Endothelial cell of umbilical vein (primary cell): Measurements from ENCODE around the gene BTBD8. TPM values are rescaled to one million over a fixed set of nuclear protein-coding genes. Genes with fewer than 3 reads are reported as not detected.

Experiments used
- BruUV-seq: library from RNA; stranded (reverse); fragments of 400-500 nt; replicated peaks from 2 replicates; lab custom pipeline; 2021; lab: Mats Ljungman, UMichigan
- CTCF ChIA-PET: fragments of 300-600, 350-600 bp; sonication (Branson Sonifier 250); formaldehyde crosslinking; loops from one replicate; lab custom pipeline; 2021; ENCODE audit warnings: antibody characterized with exemption, inconsistent platforms; lab: Charles Lee
- POLR2A ChIA-PET: fragments of 300-600, 350-600 bp; sonication (Branson Sonifier 250); formaldehyde crosslinking; loops from one replicate; lab custom pipeline; 2021; ENCODE audit warnings: antibody characterized with exemption, inconsistent platforms; lab: Charles Lee
- DNase-seq: peaks from one replicate; pipeline ENCODE4 v3.0.0-alpha.2; 2011; ENCODE audit warnings: low read depth, low spot score
- FAIRE-seq: peaks from 2 replicates; lab custom pipeline; 2011; peaks lifted over from hg19 to GRCh38; lab: Jason Lieb, UNC
- H2AFZ ChIP-seq: 2 replicates; pipeline ENCODE4 v1.6.0; 2012; ENCODE audit warnings: low read depth, low read length, control low read depth, inconsistent platforms
- H3K27ac ChIP-seq: 2 replicates; pipeline ENCODE4 v1.5.1; 2011; ENCODE audit warnings: low read depth, mild to moderate bottlenecking, control low read depth, low read length, moderate library complexity; ENCODE audit not compliant: insufficient read depth
- H3K27me3 ChIP-seq, 2 experiments: 2 replicates each; pipeline versions ENCODE4 v1.6.0 to v1.6.1; 2011; ENCODE audit warnings: low read length in 2 of 2, mixed read lengths in 1 of 2; ENCODE audit not compliant: control insufficient read depth in 2 of 2, insufficient read depth in 2 of 2
- H3K36me3 ChIP-seq, 2 experiments: 2 replicates in 1 of 2; 3 replicates in 1 of 2; pipeline ENCODE4 v1.5.1; 2011; ENCODE audit warnings: low read length in 2 of 2, mild to moderate bottlenecking in 1 of 2, moderate library complexity in 1 of 2; ENCODE audit not compliant: control insufficient read depth in 2 of 2, insufficient read depth in 2 of 2; ENCODE audit errors: extremely low read depth in 1 of 2
- H3K4me1 ChIP-seq: 3 replicates; pipeline ENCODE4 v1.5.1; 2011; ENCODE audit warnings: mild to moderate bottlenecking, low read length; ENCODE audit not compliant: control insufficient read depth, insufficient read depth; ENCODE audit errors: extremely low read depth
- H3K4me2 ChIP-seq: 2 replicates; pipeline ENCODE4 v1.6.1; 2011; ENCODE audit warnings: low read length, control low read depth, mixed read lengths; ENCODE audit not compliant: insufficient read depth
- H3K4me3 ChIP-seq, 3 experiments: fragments of 200-600 bp in 1 of 3; sonication (generic), shearing (Covaris generic) in 1 of 3; replicated peaks in 1 of 3; 2 replicates each; pipeline ENCODE4 v1.5.1; 2011 to 2016; ENCODE audit warnings: control low read depth in 3 of 3, low read length in 3 of 3, mild to moderate bottlenecking in 2 of 3, inconsistent platforms in 1 of 3, low read depth in 1 of 3, moderate library complexity in 1 of 3; ENCODE audit not compliant: insufficient read depth in 1 of 3
- H3K79me2 ChIP-seq: 2 replicates; pipeline ENCODE4 v1.6.0; 2012; ENCODE audit warnings: low read length, inconsistent platforms; ENCODE audit not compliant: control insufficient read depth, insufficient read depth
- H3K9ac ChIP-seq: replicated peaks from 2 replicates; pipeline ENCODE3; 2011; ENCODE audit warnings: low read length, control low read depth; ENCODE audit not compliant: insufficient read depth; ENCODE audit errors: extremely low read depth
- H3K9me1 ChIP-seq: replicated peaks from 3 replicates; pipeline ENCODE4 v1.6.0; 2011; ENCODE audit warnings: mild to moderate bottlenecking, low read length; ENCODE audit not compliant: control insufficient read depth, insufficient read depth; ENCODE audit errors: extremely low read depth
- H3K9me3 ChIP-seq: replicated peaks from 2 replicates; pipeline ENCODE4 v1.5.1; 2012; ENCODE audit warnings: low read length, inconsistent platforms; ENCODE audit not compliant: control insufficient read depth, insufficient read depth
- H4K20me1 ChIP-seq: replicated peaks from 2 replicates; pipeline ENCODE3; 2011; ENCODE audit warnings: mild to moderate bottlenecking, low read length; ENCODE audit not compliant: control insufficient read depth, insufficient read depth; ENCODE audit errors: extremely low read depth
- CTCF ChIP-seq, 2 donors: IDR thresholded peaks; 1 replicate in 1 of 2; 2 replicates in 1 of 2; pipeline ENCODE4 v1.5.1; 2011; ENCODE audit warnings: low read length in 2 of 2, mild to moderate bottlenecking in 2 of 2, moderate library complexity in 2 of 2, control low read depth in 1 of 2, inconsistent platforms in 1 of 2, low read depth in 1 of 2; ENCODE audit not compliant: insufficient read depth in 1 of 2; ENCODE audit errors: extremely low read depth in 1 of 2
- EZH2 ChIP-seq: IDR thresholded peaks from 2 replicates; pipeline ENCODE4 v1.6.1; 2012; ENCODE audit warnings: borderline replicate concordance, low read depth, mild to moderate bottlenecking, moderate library complexity, low read length, inconsistent platforms; ENCODE audit not compliant: severe bottlenecking
- FOS ChIP-seq: IDR thresholded peaks from 2 replicates; pipeline ENCODE4 v1.6.1; 2011; ENCODE audit warnings: mild to moderate bottlenecking, low read length, moderate library complexity, borderline replicate concordance; ENCODE audit not compliant: insufficient read depth
- GATA2 ChIP-seq: IDR thresholded peaks from 2 replicates; pipeline ENCODE4 v1.7.0; 2011; ENCODE audit warnings: low read depth, mild to moderate bottlenecking, moderate library complexity, mixed read lengths, low read length; ENCODE audit not compliant: insufficient read length, insufficient read depth
- JUN ChIP-seq: IDR thresholded peaks from 2 replicates; pipeline ENCODE4 v1.6.1; 2011; ENCODE audit warnings: borderline replicate concordance, low read depth; ENCODE audit not compliant: insufficient read length, insufficient read depth
- POLR2AphosphoS5 ChIP-seq: IDR thresholded peaks from 2 replicates; pipeline ENCODE4 v1.6.1; 2012; ENCODE audit warnings: low read depth, mild to moderate bottlenecking, control low read depth, low read length, moderate library complexity; ENCODE audit not compliant: insufficient read depth
- dilution Hi-C: fragments of 300-500 bp; cut with MboI; formaldehyde crosslinking; loops from one replicate; pipeline ENCODE4 v1.15.0; 2019; ENCODE audit warnings: low sequenced_read_pairs; ENCODE audit not compliant: extremely low pct_ligation_motif_present
- intact Hi-C: fragments of 100-400 bp; cut with micrococcal nuclease; formaldehyde crosslinking; loops from one replicate; pipeline ENCODE4 v1.10.0; 2022
- polyA plus RNA-seq, 4 experiments: library from polyadenylated mRNA; depleted of rRNA in 3 of 4; stranded (reverse) in 3 of 4; unstranded in 1 of 4; fragments of >200 nt; gene quantifications; 2 replicates each; pipeline versions ENCODE4 v1.2.1 to v1.2.3, GENCODE V29; 2011 to 2012; ENCODE audit warnings: missing spikeins in 1 of 4
- total RNA-seq: library from RNA; stranded (reverse); gene quantifications from 2 replicates; pipeline ENCODE4 v1.2.3, GENCODE V29; 2021
- TF ChIP-seq, protein P1 (sequence below): IDR thresholded peaks from 2 replicates; pipeline ENCODE4 v1.6.1; 2011; ENCODE audit not compliant: insufficient read depth, insufficient read length

BTBD8 gene
- total and polyA plus RNA-seq, 2 donors (not counting 3 experiments of a cell fraction or from before 2014, with no cell fraction given), result 0.36 to 1.7 TPM

- intact Hi-C loops, result no loop called here
- H3K4me1 ChIP-seq, result no peaks in the 10 kb centered on the region
- no peak overlapping the region for H2AFZ ChIP-seq
- DNase-seq (no peak), FAIRE-seq (no peak)
- no TSS peak for BruUV-seq
- H3K36me3 ChIP-seq, result no peaks in the 10 kb centered on the region
- H3K4me3 ChIP-seq, result no peak overlapping the region
- no peak for TF ChIP-seq CTCF (IDR thresholded peaks at IDR 0.05; ENCODE audit: extremely low read depth in 1 of 2, insufficient read depth in 1 of 2, low read depth in 1 of 2, low read length in 2 of 2)
- TF ChIP-seq JUN, result no peak
- no peak for TF ChIP-seq POLR2AphosphoS5
- no peak for TF ChIP-seq EZH2
- no peak for TF ChIP-seq GATA2
- TF ChIP-seq, protein P1, sequence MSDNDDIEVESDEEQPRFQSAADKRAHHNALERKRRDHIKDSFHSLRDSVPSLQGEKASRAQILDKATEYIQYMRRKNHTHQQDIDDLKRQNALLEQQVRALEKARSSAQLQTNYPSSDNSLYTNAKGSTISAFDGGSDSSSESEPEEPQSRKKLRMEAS, result no peak
- TF ChIP-seq FOS, result no peak
- no peaks in the 10 kb centered on the region for H4K20me1 ChIP-seq
- H3K4me2 ChIP-seq, result no peak overlapping the region
- dilution Hi-C loops, result no loop called here
- no peaks in the 10 kb centered on the region for H3K9me1 ChIP-seq
- H3K9me3 ChIP-seq, result no peaks in the 10 kb centered on the region
- POLR2A ChIA-PET, result no interaction called here
- no peaks in the 10 kb centered on the region for H3K79me2 ChIP-seq
- H3K27me3 ChIP-seq, result peaks cover 0 to 3% of the 10 kb centered on the region in 2 experiments
- no peak overlapping the region for H3K27ac ChIP-seq
- no peak overlapping the region for H3K9ac ChIP-seq
- CTCF ChIA-PET, result no interaction called here
Measured at GRCh38 chr1:92186081-92186480, 105.9 kb downstream of the BTBD8 start.
